AG04449 (cell line): Measurements from ENCODE around the gene FKBP2.

Experiments used
- CTCF ChIA-PET: fragments of 350-600 bp; formaldehyde crosslinking; extraction: SDS; loops from one replicate; lab custom pipeline; 2021; ENCODE audit warnings: antibody characterized with exemption; lab: Yijun Ruan, JAX
- POLR2A ChIA-PET: fragments of 400-600, 350-600 bp; formaldehyde crosslinking; extraction: SDS; loops from one replicate; lab custom pipeline; 2020; ENCODE audit warnings: antibody characterized with exemption, inconsistent platforms; lab: Yijun Ruan, JAX
- DNase-seq: peaks from one replicate; pipeline ENCODE4 v3.0.0-alpha.2; 2010; ENCODE audit warnings: low read depth, low spot score
- H3K4me3 ChIP-seq: 2 replicates; pipeline ENCODE4 v1.5.1; 2011; ENCODE audit warnings: low read depth, mild to moderate bottlenecking, control low read depth, low read length
- CTCF ChIP-seq: IDR thresholded peaks from one replicate; pipeline ENCODE4 v1.5.1; 2011; ENCODE audit warnings: mild to moderate bottlenecking, moderate library complexity, low read length, control low read depth, inconsistent platforms; ENCODE audit not compliant: insufficient read depth; ENCODE audit errors: missing control alignments

Gene FKBP2

GRCh38 chr11:64258946-64259532 lies 18.1 kb downstream of the FKBP2 start:
- ChIA-PET POLR2A (interaction anchor here (1.0 to 2.6 kb wide), 2 partner anchors 9 to 12 kb away, joined by 5 to 12 read pairs; no protein-coding TSS in a partner anchor), CTCF (interaction anchor here (0.8 to 15.2 kb wide), 4 partner anchors 9 to 55 kb away, joined by 3 to 224 read pairs (median 9); partner anchors contain the start of genes PLCB3 and PPP1R14B)
- DNase-seq: no peak
- no peak for TF ChIP-seq CTCF
- H3K4me3 ChIP-seq: no peak overlapping the region

- no peak for TF ChIP-seq CTCF
- no peak overlapping the region for H3K4me3 ChIP-seq
- ChIA-PET CTCF (interaction anchor here (2.3 to 15.2 kb wide), 2 partner anchors 11 to 43 kb away, joined by 12 to 224 read pairs; partner anchors contain the start of genes PLCB3 and PPP1R14B), POLR2A (interaction anchor here (2.6 kb wide), 1 partner anchor 8 kb away, joined by 12 read pairs; no protein-coding TSS in a partner anchor)
- no peak for DNase-seq
Observed at GRCh38 chr11:64259533-64260067, 18.7 kb downstream of the FKBP2 start.

GRCh38 chr11:64260147-64260708 lies 19.3 kb downstream of the FKBP2 start:
- DNase-seq: no peak
- POLR2A ChIA-PET: no interaction called here
- CTCF ChIA-PET: interaction anchor here (15.2 kb wide), 1 partner anchor 12 kb away, joined by 224 read pairs; the partner anchor contains the start of genes PLCB3 and PPP1R14B
- H3K4me3 ChIP-seq: no peak overlapping the region
- TF ChIP-seq CTCF: no peak

- ChIA-PET CTCF (interaction anchor here (15.2 kb wide), 1 partner anchor 13 kb away, joined by 224 read pairs; the partner anchor contains the start of genes PLCB3 and PPP1R14B), POLR2A (interaction anchor here (1.3 kb wide), 1 partner anchor 9 kb away, joined by 5 read pairs; no protein-coding TSS in a partner anchor)
- DNase-seq: no peak
- no peak overlapping the region for H3K4me3 ChIP-seq
- TF ChIP-seq CTCF: no peak
Observed at GRCh38 chr11:64261556-64262080, 20.7 kb downstream of the FKBP2 start.

- no peak for TF ChIP-seq CTCF
- H3K4me3 ChIP-seq: no peak overlapping the region
- DNase-seq: no peak
- ChIA-PET CTCF (interaction anchor here (0.9 to 15.2 kb wide), 3 partner anchors 14 to 39 kb away, joined by 3 to 224 read pairs (median 4); partner anchors contain the start of genes NUDT22, PLCB3, PPP1R14B and TRPT1), POLR2A (interaction anchor here (0.6 to 3.2 kb wide), 4 partner anchors 10 to 77 kb away, joined by 3 to 15 read pairs (median 4); partner anchors contain the start of gene PLCB3)
Observed at GRCh38 chr11:64262271-64263002, 21.5 kb downstream of the FKBP2 start.
